Neural cell (in vitro differentiated cells): ENCODE measurements around the gene ACOT2.
"Not testable (repeated sequence)": the region's sequence is repeated elsewhere in the genome, so short reads cannot be mapped to it uniquely, and the experiment has no call there.

ENCODE experiments used
- TAF1 ChIP-seq: IDR thresholded peaks from 2 replicates; pipeline ENCODE4 v1.6.1; 2012; ENCODE audit warnings: low read depth
- TF ChIP-seq, protein P1 (sequence below): fragments of 450-650 bp; IDR thresholded peaks from 2 replicates; pipeline ENCODE4 v1.5.1; 2014; ENCODE audit warnings: antibody characterized with exemption, mild to moderate bottlenecking, moderate library complexity; ENCODE audit not compliant: poor library complexity, severe bottlenecking
- TF ChIP-seq, protein P2 (sequence below): IDR thresholded peaks from 2 replicates; pipeline ENCODE4 v1.6.1; 2012; ENCODE audit warnings: borderline replicate concordance

DNA sequence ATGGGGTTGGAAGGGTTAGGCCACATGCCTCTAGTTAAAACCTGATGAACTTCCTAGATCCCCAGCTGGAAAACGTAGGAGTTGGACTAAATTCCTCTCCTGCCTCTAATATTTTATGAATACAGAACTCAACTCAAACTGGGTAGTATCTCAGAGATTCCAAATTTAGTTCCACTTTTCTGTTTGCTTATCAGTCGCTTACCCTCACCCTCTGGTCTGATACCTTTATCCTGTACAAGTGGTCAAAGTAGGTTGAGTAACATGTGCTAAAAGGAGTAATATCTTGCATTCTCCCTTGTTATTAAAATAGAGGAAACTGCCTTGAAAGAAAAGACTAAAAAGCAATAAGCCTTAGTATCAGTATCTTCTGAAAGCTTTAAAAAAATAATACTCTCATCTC lies 11.8 kb upstream of the ACOT2 start:
- not testable (repeated sequence) for TF ChIP-seq TAF1
- TF ChIP-seq, protein P1, sequence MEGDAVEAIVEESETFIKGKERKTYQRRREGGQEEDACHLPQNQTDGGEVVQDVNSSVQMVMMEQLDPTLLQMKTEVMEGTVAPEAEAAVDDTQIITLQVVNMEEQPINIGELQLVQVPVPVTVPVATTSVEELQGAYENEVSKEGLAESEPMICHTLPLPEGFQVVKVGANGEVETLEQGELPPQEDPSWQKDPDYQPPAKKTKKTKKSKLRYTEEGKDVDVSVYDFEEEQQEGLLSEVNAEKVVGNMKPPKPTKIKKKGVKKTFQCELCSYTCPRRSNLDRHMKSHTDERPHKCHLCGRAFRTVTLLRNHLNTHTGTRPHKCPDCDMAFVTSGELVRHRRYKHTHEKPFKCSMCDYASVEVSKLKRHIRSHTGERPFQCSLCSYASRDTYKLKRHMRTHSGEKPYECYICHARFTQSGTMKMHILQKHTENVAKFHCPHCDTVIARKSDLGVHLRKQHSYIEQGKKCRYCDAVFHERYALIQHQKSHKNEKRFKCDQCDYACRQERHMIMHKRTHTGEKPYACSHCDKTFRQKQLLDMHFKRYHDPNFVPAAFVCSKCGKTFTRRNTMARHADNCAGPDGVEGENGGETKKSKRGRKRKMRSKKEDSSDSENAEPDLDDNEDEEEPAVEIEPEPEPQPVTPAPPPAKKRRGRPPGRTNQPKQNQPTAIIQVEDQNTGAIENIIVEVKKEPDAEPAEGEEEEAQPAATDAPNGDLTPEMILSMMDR: not testable (repeated sequence)
- TF ChIP-seq, protein P2, sequence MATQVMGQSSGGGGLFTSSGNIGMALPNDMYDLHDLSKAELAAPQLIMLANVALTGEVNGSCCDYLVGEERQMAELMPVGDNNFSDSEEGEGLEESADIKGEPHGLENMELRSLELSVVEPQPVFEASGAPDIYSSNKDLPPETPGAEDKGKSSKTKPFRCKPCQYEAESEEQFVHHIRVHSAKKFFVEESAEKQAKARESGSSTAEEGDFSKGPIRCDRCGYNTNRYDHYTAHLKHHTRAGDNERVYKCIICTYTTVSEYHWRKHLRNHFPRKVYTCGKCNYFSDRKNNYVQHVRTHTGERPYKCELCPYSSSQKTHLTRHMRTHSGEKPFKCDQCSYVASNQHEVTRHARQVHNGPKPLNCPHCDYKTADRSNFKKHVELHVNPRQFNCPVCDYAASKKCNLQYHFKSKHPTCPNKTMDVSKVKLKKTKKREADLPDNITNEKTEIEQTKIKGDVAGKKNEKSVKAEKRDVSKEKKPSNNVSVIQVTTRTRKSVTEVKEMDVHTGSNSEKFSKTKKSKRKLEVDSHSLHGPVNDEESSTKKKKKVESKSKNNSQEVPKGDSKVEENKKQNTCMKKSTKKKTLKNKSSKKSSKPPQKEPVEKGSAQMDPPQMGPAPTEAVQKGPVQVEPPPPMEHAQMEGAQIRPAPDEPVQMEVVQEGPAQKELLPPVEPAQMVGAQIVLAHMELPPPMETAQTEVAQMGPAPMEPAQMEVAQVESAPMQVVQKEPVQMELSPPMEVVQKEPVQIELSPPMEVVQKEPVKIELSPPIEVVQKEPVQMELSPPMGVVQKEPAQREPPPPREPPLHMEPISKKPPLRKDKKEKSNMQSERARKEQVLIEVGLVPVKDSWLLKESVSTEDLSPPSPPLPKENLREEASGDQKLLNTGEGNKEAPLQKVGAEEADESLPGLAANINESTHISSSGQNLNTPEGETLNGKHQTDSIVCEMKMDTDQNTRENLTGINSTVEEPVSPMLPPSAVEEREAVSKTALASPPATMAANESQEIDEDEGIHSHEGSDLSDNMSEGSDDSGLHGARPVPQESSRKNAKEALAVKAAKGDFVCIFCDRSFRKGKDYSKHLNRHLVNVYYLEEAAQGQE: not testable (repeated sequence)
